ENCODE measurements around the gene SLC11A1.

SLC11A1 gene

DNA sequence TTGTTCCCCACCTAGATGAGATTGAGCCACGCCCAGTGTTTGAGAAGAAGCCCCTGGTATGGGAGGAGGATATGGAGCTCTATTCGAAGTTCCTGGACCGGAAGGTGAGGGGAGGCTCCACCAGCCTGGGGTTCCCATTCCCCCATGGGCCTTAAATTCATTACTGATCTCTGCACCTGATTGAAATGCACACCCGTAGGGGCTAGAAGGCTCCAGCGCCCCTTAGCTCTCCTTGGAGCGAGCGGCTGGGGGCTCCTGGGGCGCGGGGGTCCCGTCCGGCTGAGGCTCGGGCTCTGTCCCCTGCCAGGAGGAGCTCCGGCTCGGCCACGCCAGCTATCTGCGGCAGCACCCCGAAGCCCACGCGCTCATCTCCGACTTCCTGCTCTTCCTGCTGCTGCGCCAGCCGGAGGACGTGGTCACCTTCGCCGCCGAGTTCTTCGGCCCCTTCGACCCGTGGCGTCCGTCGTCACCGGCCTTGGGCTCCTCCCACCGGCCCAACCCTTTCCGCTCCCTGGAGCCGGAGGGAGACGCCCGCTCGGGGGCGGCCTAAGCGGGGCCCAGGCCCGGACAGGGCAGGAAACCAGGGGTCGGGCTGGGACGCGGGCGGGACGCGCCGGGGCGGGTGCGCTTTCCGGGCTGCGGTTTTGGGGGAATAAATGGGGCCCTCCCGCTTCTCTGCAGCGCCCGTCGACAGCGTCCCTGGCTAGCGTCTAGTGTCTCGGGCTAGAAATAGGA lies 14.5 kb upstream of the SLC11A1 start:
- no peak for DNase-seq

DNA sequence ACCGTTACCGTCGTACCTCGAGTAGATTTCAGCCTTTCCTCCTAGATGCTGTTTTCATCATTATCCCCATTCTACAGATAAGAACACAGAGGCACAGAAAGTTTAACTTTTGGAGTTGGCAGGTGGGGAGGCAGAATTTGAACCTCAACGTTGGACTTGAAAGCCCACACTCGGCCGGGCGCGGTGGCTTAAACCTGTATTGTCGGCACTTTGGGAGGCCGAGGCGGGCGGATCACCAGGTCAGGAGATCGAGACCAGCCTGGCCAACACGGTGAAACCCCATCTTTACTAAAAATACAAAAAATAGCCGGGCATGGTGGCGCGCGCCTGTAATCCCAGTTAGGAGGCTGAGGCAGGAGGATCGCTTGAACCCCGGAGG lies 13.9 kb upstream of the SLC11A1 start:
- no peak for DNase-seq

DNA sequence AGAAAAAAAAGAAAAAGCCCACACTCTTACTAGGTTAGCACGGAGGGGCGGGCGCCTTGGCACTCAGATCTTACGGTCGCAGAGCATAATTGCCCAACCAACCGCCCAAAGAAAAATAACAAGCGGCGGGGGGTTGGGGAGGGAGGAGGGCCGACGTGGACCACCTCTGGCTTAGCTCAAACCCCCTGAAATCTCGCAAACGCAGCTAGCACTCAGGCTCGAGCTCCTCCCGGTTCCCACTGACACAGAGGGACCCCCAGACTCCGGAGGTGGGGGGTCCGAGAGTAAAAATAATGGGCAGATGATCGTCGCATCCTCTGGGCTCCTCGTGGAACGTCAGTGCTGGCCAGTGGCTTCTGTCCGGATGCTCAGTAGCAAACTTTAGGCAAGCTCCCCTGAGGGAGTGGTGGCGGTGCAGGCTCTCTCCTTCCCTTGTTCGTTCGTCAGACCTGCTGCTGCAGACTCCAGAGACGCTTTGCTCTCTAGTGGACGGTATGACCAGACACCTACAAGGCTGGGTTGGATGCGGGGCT lies 13.4 kb upstream of the SLC11A1 start:
- DNase-seq = no peak

DNA sequence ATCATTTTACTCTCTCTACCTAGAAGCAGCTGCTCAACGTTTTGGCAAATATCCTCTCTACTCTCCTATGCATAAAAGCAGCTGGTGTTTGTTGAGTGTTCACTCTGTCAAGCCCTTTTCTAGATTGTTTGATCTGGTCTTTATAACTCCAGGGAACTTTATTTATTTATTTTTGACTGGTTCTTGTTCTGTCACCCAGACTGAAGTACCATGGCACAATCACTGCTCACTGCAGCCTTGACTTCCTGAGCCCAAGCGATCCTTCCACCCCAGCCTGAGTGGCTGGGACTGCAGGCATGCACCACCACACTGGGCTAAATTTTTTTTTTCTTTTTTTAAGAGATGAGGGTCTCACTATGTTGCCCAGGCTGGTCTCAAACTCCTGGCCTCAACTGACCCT lies 12.7 kb upstream of the SLC11A1 start:
- DNase-seq = no peak

DNA sequence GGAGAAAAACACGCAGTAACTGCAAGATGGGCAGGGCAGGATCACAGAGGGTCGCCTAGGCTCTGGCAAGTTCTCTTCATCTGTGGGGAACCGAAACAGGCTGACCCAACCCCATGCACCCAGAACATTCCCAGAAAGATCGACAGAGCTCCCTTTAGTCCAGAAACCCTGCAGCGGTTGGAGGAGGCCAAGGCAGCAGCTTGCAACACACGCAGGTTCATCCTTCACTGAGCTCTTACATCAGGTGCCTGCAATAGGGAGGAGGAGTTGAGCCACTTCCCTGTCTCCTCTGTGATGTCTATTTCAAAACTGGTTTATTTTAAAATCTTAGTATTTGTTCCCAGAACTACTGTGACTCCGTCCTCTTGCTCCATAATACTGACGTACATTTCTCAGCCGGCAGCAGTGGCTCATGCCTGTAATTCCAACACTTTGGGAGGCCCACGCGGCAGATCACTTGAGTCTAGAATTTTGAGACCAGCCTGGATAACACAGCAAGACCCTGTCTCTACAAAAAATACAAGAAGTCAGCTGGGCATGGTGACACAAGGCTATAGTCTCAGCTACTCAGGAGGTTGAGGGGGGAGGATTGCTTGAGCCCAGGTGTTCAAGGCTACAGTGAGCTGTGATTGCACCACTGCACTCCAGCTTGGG lies 11.5 kb upstream of the SLC11A1 start:
- DNase-seq = no peak

DNA sequence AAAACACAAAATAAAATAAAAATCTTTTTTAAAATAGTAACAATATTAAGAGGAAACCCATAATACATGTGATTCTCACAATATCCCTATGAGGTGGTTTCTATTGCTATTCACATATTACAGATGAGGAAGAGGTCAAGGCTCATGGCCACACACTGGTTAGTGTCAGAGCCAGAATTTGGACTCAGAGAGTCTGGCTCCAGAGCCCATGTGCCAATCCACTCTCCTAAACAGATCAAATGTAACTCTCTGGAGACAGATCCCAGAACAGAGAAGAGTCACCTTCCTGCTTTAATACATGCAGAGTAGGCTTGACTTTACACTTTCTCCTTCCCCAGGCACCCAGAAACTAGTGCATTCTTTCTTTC lies 10.1 kb upstream of the SLC11A1 start:
- no peak for DNase-seq

DNA sequence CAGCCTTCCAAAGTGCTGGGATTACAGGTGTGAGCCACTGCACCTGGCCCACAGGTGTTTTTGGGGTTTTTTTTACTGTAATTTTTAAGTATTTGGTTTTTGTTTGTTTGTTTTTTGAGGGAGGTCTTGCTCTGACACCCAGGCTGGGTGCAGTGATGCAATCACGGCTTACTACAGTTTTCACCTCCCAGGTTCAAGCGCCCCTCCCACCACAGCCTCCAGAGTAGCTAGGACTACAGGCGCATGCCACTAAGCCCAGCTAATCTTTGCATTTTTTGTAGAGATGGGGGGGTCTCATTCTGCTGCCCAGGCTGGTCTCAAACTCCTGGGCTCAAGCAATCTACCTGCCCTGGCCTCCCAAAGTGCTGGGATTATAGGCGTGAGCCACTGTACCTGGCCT lies 7.3 kb upstream of the SLC11A1 start:
- no peak for DNase-seq

DNA sequence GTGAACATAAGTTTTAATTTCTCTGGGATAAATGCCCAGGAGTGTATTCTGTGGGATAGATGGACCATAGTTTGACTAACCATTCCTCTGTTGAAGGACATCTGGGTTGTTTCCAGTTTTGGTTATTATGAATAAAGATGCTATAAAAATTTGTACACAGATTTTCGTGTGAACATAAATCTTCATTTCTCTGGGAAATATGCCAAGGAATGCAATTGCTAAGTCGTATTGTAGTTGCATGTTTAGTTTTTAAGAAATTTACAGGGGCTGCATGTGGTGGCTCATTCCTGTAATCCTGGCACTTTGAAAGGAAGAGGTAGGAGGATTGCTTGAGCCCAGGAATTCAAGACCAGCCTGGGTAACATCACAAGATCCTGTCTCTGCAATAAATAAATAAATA lies 6.9 kb upstream of the SLC11A1 start:
- no peak for DNase-seq

DNA sequence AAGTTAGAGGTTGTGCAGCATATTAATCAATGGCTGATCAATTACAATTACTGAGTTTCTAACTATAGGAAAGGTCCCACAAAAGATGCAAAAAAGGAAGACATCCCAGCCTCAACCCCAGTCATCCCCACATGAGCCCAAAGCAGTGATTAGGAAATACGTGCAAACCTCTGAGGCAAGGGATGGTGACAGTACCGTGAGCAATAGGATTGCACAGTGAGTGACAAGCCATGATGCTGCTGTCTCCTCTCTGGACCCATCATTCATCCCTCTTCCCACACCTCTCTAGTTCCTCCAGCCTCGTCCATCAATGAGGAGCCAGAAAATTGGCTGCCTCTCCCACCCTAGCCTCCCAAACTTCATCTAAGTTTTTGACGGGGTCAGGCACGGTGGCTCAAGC lies 4.0 kb upstream of the SLC11A1 start:
- DNase-seq = no peak

DNA sequence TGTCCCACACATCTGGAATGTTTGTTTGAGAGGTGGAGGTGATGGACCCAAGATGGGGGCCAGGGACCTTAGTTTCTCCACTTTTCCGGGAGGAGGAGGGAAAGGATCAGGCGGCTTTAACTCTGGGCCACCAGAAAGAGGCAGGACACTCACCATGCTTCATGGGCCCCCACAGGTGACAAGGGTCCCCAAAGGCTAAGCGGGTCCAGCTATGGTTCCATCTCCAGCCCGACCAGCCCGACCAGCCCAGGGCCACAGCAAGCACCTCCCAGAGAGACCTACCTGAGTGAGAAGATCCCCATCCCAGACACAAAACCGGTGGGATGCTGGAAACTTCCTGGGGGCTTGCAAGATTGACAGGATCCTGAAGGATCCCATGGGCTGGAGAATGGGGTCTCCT lies 712 bp downstream of the SLC11A1 start:
- DNase-seq = no peak

DNA sequence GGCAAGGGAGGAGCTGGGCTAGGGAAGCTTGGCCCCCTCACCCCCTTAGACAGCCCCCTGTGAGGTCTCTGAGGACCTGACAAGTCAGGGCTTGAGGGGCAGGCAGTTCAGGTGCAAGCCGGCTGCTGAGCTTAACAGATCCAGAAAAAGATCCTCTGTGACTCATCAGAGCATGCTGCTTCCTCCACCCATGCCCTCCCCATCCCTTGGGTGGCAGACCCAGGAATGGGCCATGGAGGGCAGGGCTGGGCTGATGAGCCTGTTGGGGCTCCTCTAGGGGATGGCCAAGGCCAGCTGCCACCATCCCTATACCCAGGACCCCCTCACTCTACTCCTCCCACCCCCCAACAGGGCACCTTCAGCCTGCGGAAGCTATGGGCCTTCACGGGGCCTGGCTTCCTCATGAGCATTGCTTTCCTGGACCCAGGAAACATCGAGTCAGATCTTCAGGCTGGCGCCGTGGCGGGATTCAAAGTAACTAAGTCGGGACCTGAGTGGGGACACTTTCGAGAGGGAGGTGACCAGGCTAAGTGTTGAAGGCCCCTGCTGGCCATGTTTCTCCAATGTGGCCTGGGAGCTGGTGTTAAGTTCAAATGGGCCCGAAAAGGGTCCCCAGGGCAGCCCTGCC lies 1.9 kb downstream of the SLC11A1 start:
- no peak for DNase-seq

DNA sequence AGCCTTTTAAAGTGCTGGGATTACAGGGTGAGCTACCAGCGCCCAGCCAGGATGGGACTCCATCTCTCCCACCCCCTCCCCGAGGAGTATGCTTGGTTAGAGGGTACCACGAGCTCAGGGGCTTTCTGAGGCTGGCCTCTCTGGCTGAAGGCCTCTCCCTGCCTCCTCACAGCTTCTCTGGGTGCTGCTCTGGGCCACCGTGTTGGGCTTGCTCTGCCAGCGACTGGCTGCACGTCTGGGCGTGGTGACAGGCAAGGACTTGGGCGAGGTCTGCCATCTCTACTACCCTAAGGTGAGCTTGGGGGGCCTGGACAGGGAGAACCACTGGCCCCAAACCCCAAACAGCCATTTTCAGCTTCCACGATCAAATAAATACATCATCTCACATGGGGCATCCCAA lies 2.9 kb downstream of the SLC11A1 start:
- no peak for DNase-seq

DNA sequence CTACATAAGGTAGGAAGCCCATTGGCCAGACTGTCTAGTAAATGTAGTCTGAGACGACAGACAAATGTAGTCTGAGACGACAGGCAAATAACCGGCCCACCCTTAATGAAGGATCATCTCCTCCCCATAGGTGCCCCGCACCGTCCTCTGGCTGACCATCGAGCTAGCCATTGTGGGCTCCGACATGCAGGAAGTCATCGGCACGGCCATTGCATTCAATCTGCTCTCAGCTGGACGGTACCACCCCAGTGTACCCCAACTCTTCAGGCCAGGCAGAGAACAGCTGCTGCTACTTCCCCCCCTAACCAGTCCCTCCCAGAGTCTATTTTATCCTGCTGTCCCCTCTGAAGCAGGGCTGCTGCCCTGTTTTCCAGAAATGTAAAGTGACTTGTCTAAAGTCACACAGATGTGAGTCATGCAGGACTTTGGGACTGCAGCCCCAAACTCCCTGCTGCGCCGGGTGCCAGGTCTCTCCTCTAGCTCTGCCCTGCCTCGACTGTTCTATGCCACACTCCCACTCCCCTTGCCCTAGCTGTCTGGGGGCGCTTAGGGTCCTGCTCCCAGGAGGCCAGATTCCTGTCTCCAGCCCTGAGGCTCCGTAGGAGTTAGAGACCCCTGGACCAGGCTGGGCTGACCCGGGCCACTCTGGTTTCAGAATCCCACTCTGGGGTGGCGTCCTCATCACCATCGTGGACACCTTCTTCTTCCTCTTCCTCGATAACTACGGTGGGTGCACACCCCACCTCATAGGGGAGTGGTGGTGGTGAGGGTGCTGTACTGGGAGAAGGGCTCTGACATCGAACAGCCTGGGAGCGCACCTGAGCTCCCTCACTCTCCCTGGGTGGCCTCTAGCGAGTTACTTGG lies 4.7 kb downstream of the SLC11A1 start:
- no peak for DNase-seq

DNA sequence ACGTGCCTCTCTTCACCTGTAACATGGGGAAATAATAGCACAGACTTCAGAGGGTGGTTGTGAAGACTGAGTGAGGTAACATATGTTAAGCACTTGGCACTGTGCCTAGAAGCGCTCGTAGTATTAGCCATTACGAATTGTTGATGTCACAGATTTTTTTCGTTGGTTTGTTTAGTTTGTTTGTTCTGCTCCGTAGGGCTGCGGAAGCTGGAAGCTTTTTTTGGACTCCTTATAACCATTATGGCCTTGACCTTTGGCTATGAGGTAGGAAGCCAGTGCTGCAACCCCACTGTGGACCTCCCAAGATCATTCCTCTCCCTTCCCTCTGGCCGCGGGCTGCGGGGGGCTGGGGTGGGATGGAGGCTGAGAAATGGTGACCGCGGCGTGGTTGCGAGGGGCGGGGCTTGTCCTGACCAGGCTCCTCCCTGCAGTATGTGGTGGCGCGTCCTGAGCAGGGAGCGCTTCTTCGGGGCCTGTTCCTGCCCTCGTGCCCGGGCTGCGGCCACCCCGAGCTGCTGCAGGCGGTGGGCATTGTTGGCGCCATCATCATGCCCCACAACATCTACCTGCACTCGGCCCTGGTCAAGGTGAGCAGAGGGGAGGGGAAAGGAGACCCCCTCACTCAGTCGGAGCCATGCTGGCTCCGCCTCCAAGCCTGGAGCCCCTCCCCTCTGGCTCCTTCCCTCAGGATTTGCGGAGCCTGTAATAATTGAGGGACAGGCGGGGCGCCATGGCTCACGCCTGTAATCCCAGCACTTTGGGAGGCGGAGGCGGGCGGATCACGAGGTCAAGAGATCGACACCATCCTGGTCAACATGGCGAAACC lies 5.5 kb downstream of the SLC11A1 start:
- peak; percentile 33 for DNase-seq

DNA sequence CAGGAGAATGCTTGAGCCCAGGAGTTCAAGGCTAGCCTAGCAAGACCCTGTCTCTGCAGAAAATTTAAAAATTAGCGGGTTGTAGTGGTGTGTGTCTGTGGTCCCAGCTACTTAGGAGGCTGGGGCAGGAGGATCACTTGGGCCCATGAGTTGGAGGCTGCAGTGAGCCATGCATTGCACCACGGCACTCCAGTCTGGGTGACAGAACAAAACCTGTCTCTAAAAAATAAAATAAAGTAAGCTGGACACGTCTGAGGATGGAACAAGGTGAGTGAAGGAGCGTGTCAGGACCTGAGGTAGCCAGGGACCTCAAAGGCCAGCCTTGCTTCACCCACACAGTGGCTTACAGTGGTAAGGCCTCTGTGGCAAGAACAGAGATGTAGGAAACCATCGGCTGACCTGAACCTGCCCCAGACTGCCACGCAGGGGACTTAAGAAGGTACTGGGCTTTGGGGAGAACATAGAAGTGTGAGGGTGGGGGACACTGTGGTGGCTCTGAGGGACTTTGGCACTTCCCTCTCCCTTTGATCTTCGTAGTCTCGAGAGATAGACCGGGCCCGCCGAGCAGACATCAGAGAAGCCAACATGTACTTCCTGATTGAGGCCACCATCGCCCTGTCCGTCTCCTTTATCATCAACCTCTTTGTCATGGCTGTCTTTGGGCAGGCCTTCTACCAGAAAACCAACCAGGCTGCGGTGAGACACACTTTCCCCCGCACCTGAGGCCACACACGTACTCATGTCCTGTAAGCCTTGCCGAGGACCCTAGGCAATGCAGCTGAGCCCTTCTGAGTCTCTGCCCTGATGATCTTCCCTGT lies 7.5 kb downstream of the SLC11A1 start:
- DNase-seq = no peak

DNA sequence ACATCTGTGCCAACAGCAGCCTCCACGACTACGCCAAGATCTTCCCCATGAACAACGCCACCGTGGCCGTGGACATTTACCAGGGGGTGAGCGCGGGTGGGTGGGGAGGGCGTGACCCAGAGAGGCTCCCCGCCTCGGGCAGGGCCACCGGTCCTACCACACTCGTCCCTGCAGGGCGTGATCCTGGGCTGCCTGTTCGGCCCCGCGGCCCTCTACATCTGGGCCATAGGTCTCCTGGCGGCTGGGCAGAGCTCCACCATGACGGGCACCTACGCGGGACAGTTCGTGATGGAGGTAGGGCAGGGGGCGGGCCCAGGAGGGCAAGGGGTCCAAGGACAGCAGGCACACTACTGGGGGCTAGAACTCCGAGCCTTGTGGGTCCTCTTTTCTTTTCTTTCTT lies 9.1 kb downstream of the SLC11A1 start:
- no peak for DNase-seq

DNA sequence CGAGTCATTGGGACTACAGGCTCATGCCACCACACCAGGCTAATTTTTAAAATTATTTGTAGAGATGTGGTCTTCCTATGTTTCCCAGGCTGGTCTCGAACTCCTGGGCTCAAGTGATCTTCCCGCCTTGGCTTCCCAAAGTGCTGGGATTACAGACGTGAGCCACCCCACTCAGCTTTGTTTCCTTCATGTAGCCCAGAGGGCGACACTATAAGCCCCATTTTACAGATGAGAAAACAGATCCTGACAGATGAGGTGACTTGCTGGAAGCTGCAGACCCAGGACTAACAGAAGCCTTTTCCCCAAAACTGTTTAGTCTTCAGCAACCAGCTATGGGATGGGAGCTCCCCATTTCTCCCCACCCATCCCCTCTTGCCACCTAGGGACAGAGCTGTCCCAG lies 10.4 kb downstream of the SLC11A1 start:
- DNase-seq = no peak

DNA sequence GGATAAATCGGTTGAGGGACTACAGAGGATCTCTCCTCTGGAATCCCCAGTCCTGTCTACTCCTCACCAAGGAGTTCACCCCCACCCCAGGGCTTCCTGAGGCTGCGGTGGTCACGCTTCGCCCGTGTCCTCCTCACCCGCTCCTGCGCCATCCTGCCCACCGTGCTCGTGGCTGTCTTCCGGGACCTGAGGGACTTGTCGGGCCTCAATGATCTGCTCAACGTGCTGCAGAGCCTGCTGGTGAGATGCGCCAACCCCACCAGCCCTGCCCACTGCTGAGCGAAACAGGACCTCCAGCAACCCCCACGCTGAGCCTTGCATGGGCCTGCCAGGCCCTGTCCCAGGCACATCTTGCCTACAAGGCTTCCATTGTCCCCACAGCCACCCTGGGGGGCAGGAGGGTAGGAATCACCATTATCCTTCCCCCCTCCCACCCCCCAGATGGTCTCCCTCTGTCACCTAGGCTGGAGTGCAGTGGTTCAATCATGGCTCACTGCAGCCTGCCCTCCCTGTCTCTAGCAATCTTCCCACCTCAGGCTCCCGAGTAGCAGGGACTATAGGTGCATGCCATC lies 10.9 kb downstream of the SLC11A1 start:
- DNase-seq = no peak

DNA sequence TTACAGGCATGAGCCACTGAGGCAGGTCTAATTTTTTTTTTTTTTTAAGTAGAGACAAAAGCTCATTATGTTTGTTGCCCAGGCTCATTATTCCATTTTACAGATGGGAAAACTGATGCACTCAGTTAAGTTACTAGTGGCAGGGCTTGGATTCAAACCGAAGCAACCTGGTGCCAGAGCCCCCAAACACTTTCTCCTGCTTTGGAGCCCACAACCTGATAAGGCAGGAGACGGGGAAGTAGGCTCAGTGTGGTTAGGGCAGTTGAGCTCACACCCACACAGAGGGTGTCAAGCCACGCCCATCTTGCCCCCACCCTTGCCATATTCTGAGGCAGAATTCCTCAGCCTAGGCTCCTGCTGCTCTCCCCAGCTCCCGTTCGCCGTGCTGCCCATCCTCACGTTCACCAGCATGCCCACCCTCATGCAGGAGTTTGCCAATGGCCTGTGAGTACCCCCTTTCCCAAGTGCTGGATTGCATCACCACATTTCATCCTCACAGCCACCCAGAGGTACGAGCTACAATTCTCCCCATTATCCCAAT lies 11.7 kb downstream of the SLC11A1 start:
- DNase-seq = no peak

DNA sequence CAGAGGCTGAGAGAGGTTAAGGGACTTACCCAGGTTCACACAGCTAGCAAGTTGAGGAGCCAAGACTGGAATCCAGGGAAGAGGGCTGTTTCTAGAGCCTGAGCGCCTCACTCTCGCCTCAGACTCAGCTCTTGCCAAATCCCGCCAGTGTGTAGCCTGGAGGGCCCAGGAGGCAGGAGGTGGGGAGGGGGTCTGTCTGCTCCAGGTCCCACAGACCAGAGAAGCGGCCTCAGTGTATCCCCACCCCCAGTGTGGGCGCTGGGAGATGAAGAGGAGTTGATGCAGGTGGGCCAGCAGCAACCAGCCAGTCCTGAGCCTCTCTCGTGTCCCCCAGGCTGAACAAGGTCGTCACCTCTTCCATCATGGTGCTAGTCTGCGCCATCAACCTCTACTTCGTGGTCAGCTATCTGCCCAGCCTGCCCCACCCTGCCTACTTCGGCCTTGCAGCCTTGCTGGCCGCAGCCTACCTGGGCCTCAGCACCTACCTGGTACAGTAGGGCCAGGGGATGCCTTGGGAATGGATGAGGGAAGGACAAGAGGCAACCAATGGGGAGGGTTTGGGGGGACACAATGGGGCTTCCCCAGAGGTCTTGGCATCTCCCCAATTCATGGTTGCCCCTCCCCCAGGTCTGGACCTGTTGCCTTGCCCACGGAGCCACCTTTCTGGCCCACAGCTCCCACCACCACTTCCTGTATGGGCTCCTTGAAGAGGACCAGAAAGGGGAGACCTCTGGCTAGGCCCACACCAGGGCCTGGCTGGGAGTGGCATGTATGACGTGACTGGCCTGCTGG lies 12.4 kb downstream of the SLC11A1 start:
- DNase-seq = no peak

All from NCI-H187 treated with DMSO at 0.1 percent for 48 hours (cell line).